HCT116 (cell line): ENCODE data around the gene MPP7. TPM values are rescaled to one million over a fixed set of nuclear protein-coding genes. Genes with fewer than 3 reads are reported as not detected.
A peak's percentile ranks its signal among the peaks of the same experiment; 100 is the strongest.

ENCODE experiments used
- ATAC-seq: fragments of 200-7000 bp; cut with Tn5 transposase; 2 replicates; pipeline ENCODE4 v1.9.1; 2020; ENCODE audit warnings: mild to moderate bottlenecking, moderate library complexity
- BruUV-seq: library from RNA; stranded (reverse); fragments of 400-500 nt; replicated peaks from 2 replicates; lab custom pipeline; 2021; lab: Mats Ljungman, UMichigan
- CTCF ChIA-PET: fragments of 300-600 bp; sonication (Branson Sonifier 250); formaldehyde crosslinking; loops from one replicate; lab custom pipeline; 2021; ENCODE audit warnings: antibody characterized with exemption; lab: Charles Lee
- POLR2A ChIA-PET: fragments of 300-600, 350-600 bp; sonication (Branson Sonifier 250); formaldehyde crosslinking; loops from one replicate; lab custom pipeline; 2021; ENCODE audit warnings: antibody characterized with exemption; lab: Charles Lee
- RAD21 ChIA-PET, 2 experiments: fragments of 300-600 bp; sonication (Branson Sonifier 250); formaldehyde crosslinking; loops; one replicate each; lab custom pipeline; 2023; ENCODE audit warnings: low total read pairs in 2 of 2; ENCODE audit not compliant: uncharacterized antibody in 2 of 2, unreplicated experiment in 2 of 2, low non-redundant PET in 1 of 2; lab: Charles Lee
- DNase-seq: peaks from one replicate; pipeline ENCODE4 v3.0.0-alpha.2; 2010; ENCODE audit warnings: low read depth, low spot score
- H2AFZ ChIP-seq: fragments of 200-600 bp; shearing (Covaris generic), sonication (generic); 2 replicates; pipeline ENCODE4 v1.6.1; 2017; ENCODE audit warnings: low read depth, mixed run types, mixed read lengths, antibody characterized with exemption, low read length; ENCODE audit not compliant: poor library complexity, severe bottlenecking
- H3K27ac ChIP-seq: 2 replicates; pipeline ENCODE4 v1.5.1; 2012; ENCODE audit warnings: low read depth, low read length
- H3K27me3 ChIP-seq: fragments of 200-600 bp; sonication (generic); 2 replicates; pipeline ENCODE4 v1.6.1; 2016; ENCODE audit warnings: mixed run types, low read length, mixed read lengths; ENCODE audit not compliant: insufficient read depth
- H3K36me3 ChIP-seq, 2 experiments: fragments of 200-500 bp in 1 of 2; fragments of 200-600 bp in 1 of 2; sonication (Bioruptor generic) in 1 of 2; sonication (generic) in 1 of 2; 2 replicates each; pipeline versions ENCODE4 v1.5.1 to v1.6.1; 2014 to 2016; ENCODE audit warnings: low read length in 2 of 2, inconsistent platforms in 1 of 2, mixed read lengths in 1 of 2, mixed run types in 1 of 2; ENCODE audit not compliant: insufficient read depth in 2 of 2, control insufficient read depth in 1 of 2
- H3K4me1 ChIP-seq, 2 experiments: fragments of 200-600 bp in 1 of 2; sonication (generic) in 1 of 2; 2 replicates each; pipeline versions ENCODE4 v1.5.1 to v1.6.1; 2012 to 2017; ENCODE audit warnings: low read length in 2 of 2, inconsistent platforms in 1 of 2, mild to moderate bottlenecking in 1 of 2, mixed read lengths in 1 of 2, mixed run types in 1 of 2, moderate library complexity in 1 of 2; ENCODE audit not compliant: insufficient read depth in 2 of 2, control insufficient read depth in 1 of 2
- H3K4me2 ChIP-seq: fragments of 200-600 bp; sonication (generic); 2 replicates; pipeline ENCODE4 v1.6.1; 2017; ENCODE audit warnings: mixed run types, low read length, mixed read lengths
- H3K4me3 ChIP-seq, 2 experiments: fragments of 200-600 bp in 1 of 2; sonication (generic) in 1 of 2; replicated peaks in 1 of 2; 2 replicates each; pipeline ENCODE4 v1.5.1; 2011 to 2016; ENCODE audit warnings: low read length in 2 of 2, control low read depth in 1 of 2, low read depth in 1 of 2, mild to moderate bottlenecking in 1 of 2, mixed read lengths in 1 of 2, mixed run types in 1 of 2
- H3K79me2 ChIP-seq: fragments of 200-600 bp; sonication (generic); 2 replicates; pipeline ENCODE4 v1.6.1; 2017; ENCODE audit warnings: mild to moderate bottlenecking, mixed run types, low read length, moderate library complexity, mixed read lengths; ENCODE audit not compliant: insufficient read depth
- H3K9ac ChIP-seq: fragments of 200-600 bp; sonication (generic); 2 replicates; pipeline ENCODE4 v1.6.1; 2016; ENCODE audit warnings: low read length, mixed read lengths
- H3K9me2 ChIP-seq: fragments of 200-600 bp; sonication (generic), shearing (Covaris generic); 2 replicates; pipeline ENCODE4 v1.6.1; 2017; ENCODE audit warnings: mixed run types, mild to moderate bottlenecking, moderate library complexity; ENCODE audit not compliant: insufficient read depth
- H3K9me3 ChIP-seq, 2 experiments: fragments of 200-500 bp in 1 of 2; fragments of 200-600 bp in 1 of 2; sonication (Bioruptor generic) in 1 of 2; sonication (generic) in 1 of 2; 2 replicates each; pipeline ENCODE4 v1.6.1; 2014 to 2017; ENCODE audit warnings: low read length in 2 of 2, mixed read lengths in 2 of 2, inconsistent platforms in 1 of 2, low read depth in 1 of 2, mild to moderate bottlenecking in 1 of 2, mixed run types in 1 of 2, moderate library complexity in 1 of 2; ENCODE audit not compliant: control insufficient read depth in 1 of 2, insufficient read depth in 1 of 2
- H4K20me1 ChIP-seq: fragments of 200-600 bp; sonication (generic), shearing (Covaris generic); 2 replicates; pipeline ENCODE4 v1.6.1; 2017; ENCODE audit warnings: mixed run types, mild to moderate bottlenecking, moderate library complexity; ENCODE audit not compliant: insufficient read depth
- CBX3 ChIP-seq: IDR thresholded peaks from 2 replicates; pipeline ENCODE4 v1.6.1; 2012; ENCODE audit warnings: low read depth
- EGR1 ChIP-seq: IDR thresholded peaks from 2 replicates; pipeline ENCODE4 v1.6.1; 2012; ENCODE audit warnings: low read depth
- FOSL1 ChIP-seq: IDR thresholded peaks from 2 replicates; pipeline ENCODE4 v1.6.1; 2012; ENCODE audit warnings: low read depth
- JUND ChIP-seq: IDR thresholded peaks from 2 replicates; pipeline ENCODE4 v1.6.1; 2012
- ZFX ChIP-seq: fragments of 450-650 bp; IDR thresholded peaks from 2 replicates; pipeline ENCODE4 v1.6.1; 2017
- intact Hi-C: fragments of 100-400 bp; cut with micrococcal nuclease; formaldehyde crosslinking; loops from 2 replicates; pipeline ENCODE4 v1.10.0; 2022
- total RNA-seq: library from RNA; stranded (reverse); gene quantifications from one replicate; pipeline ENCODE4 v1.2.1, GENCODE V29; 2021; ENCODE audit not compliant: unreplicated experiment

MPP7 gene
- total RNA-seq, 1 experiment from 2014 or later, result 64.5 TPM

GRCh38 chr10:28304032-28304571, 1.2 kb upstream of the MPP7 start:
- Histone ChIP-seq H3K79me2 (peaks cover 21% of the 10 kb centered on the region), H3K36me3 (no peaks in the 10 kb centered on the region), H3K27me3 (peaks cover 11% of the 10 kb centered on the region), H3K9me2 (no peaks in the 10 kb centered on the region), H3K27ac (no peak overlapping the region), H3K4me3 (peak overlapping the region in 1 of 2 experiments; percentile 59; a peak in 1 of 4 replicates), H3K4me1 (peaks cover 27 to 32% of the 10 kb centered on the region in 2 experiments), H3K4me2 (peak overlapping the region; percentile 73), H4K20me1 (no peaks in the 10 kb centered on the region), H3K9ac (peak overlapping the region; percentile 53; the same call in 1 of the 2 replicates), H2AFZ (no peak overlapping the region), H3K9me3 (no peaks in the 10 kb centered on the region)
- ChIA-PET POLR2A (no interaction called here), RAD21 (no interaction called here), CTCF (interaction anchor here (1.1 to 1.6 kb wide), 2 partner anchors 62 to 89 kb away, joined by 3 to 5 read pairs; no protein-coding TSS in a partner anchor)
- DNase-seq (no peak), ATAC-seq (no peak)
- TF ChIP-seq CBX3 (no peak), FOSL1 (no peak), JUND (no peak)
- no TSS peak for BruUV-seq
- intact Hi-C loops, result loop anchor here (5.0 kb wide), 1 partner anchor 52 kb away; no protein-coding TSS in a partner anchor

- H3K27ac ChIP-seq, result peak overlapping the region; percentile 97
- peaks cover 21% of the 10 kb centered on the region for H3K79me2 ChIP-seq
- H4K20me1 ChIP-seq, result no peaks in the 10 kb centered on the region
- ATAC-seq (no peak), DNase-seq (no peak)
- H2AFZ ChIP-seq, result no peak overlapping the region
- ChIA-PET RAD21 (no interaction called here), CTCF (interaction anchor here (1.3 to 1.8 kb wide), 4 partner anchors 19 to 78 kb away, joined by 3 to 7 read pairs (median 6); no protein-coding TSS in a partner anchor), POLR2A (interaction anchor here (1.4 kb wide), 1 partner anchor 19 kb away, joined by 12 read pairs; no protein-coding TSS in a partner anchor)
- BruUV-seq, result no TSS peak
- no peaks in the 10 kb centered on the region for H3K9me3 ChIP-seq
- no peak for TF ChIP-seq ZFX
- TF ChIP-seq EGR1, result peak; percentile 56
- H3K9me2 ChIP-seq, result no peaks in the 10 kb centered on the region
- peak overlapping the region; percentile 78 for H3K4me2 ChIP-seq
- H3K9ac ChIP-seq, result peak overlapping the region; percentile 70
- H3K4me3 ChIP-seq, result peak overlapping the region; percentile 59 to 70
- intact Hi-C loops, result loop anchor here (2.0 to 5.0 kb wide), 2 partner anchors 50 to 81 kb away; no protein-coding TSS in a partner anchor
- peaks cover 30 to 32% of the 10 kb centered on the region in 2 experiments for H3K4me1 ChIP-seq
- peaks cover 11% of the 10 kb centered on the region for H3K27me3 ChIP-seq
- H3K36me3 ChIP-seq, result no peaks in the 10 kb centered on the region
Measured at GRCh38 chr10:28302012-28302637, 739 bp downstream of the MPP7 start.
